GM20000 (cell line): ENCODE data around the gene CTAG2.

Experiments used
- DNase-seq: peaks from one replicate; pipeline ENCODE4 v3.0.0; 2012; ENCODE audit warnings: low spot score
- TF ChIP-seq, protein P1 (sequence below): IDR thresholded peaks from 2 replicates; pipeline ENCODE4 v1.5.1; 2012; ENCODE audit warnings: mild to moderate bottlenecking, control low read depth; ENCODE audit errors: extremely low read depth, missing control alignments

CTAG2 gene

DNA sequence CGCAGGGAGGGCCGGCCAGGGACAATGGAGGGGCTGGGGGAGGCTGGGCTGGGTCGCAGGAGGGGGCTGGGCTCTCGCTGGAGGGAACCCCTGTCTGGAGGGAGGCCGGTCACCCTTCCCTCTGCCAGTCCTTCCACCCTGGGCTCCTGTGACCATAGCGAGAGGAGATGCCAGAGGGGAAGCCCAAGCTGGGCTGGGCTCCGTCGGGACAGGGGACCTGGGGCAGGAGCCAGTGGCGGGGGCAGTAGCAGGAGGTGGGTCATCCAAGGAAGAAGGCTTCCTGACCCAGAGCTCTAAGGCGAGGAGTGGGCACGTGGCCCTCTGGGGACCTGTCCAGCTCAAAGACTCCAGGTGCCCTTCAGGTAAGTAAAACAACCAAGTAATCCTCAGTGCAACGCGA is 51.2 kb downstream of the CTAG2 start:
- no peak for DNase-seq
- TF ChIP-seq, protein P1, sequence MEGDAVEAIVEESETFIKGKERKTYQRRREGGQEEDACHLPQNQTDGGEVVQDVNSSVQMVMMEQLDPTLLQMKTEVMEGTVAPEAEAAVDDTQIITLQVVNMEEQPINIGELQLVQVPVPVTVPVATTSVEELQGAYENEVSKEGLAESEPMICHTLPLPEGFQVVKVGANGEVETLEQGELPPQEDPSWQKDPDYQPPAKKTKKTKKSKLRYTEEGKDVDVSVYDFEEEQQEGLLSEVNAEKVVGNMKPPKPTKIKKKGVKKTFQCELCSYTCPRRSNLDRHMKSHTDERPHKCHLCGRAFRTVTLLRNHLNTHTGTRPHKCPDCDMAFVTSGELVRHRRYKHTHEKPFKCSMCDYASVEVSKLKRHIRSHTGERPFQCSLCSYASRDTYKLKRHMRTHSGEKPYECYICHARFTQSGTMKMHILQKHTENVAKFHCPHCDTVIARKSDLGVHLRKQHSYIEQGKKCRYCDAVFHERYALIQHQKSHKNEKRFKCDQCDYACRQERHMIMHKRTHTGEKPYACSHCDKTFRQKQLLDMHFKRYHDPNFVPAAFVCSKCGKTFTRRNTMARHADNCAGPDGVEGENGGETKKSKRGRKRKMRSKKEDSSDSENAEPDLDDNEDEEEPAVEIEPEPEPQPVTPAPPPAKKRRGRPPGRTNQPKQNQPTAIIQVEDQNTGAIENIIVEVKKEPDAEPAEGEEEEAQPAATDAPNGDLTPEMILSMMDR: no peak
